Fibroblast of mammary gland (primary cell): ENCODE data around the gene AMDHD2.

Source experiments
- DNase-seq: peaks from one replicate; pipeline ENCODE4 v3.0.0-alpha.2; 2010; ENCODE audit warnings: low read depth
- H3K4me3 ChIP-seq: 2 replicates; pipeline ENCODE4 v1.5.1; 2011; ENCODE audit warnings: low read depth, mild to moderate bottlenecking, low read length, moderate library complexity; ENCODE audit not compliant: control insufficient read depth
- CTCF ChIP-seq: conservative IDR thresholded peaks from 2 replicates; pipeline ENCODE4 v1.5.1; 2011; ENCODE audit warnings: low read depth, low read length, inconsistent platforms; ENCODE audit not compliant: control insufficient read depth, insufficient read depth

Gene AMDHD2

GRCh38 chr16:2483939-2484897 is 36.0 kb upstream of the AMDHD2 start:
- TF ChIP-seq CTCF, result no peak
- no peak overlapping the region for H3K4me3 ChIP-seq
- no peak for DNase-seq

DNA sequence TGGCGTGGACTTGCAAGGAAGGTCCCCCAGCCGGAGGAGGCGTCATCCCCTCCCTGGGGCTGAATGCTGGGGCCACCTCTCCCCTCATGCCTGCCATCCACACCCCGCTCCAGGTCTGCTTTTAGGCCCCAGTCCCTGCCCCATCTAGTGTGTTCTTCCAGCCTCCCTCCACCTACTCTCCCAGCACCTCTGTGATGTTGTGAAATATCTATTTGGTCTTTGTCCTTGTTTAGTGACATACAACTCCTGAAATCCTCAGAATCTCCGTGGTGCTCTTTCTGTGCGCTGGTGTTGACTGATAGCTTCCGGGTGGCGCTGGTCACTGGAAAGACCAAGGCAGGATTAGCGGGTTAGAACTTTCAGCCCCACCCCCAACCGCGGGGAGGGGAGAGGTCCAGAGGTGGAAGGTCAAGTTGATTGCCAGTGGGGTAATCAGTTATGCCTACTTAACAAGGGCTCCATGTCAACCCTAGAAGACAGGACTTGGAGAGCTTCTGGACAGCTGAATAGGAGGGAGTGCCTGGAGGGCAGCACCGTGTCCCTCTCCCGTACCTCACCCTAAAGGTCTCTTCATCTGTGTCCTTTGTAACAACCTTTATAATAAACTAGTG is 35.2 kb upstream of the AMDHD2 start:
- DNase-seq, result no peak
- no peak for TF ChIP-seq CTCF
- no peak overlapping the region for H3K4me3 ChIP-seq

DNA sequence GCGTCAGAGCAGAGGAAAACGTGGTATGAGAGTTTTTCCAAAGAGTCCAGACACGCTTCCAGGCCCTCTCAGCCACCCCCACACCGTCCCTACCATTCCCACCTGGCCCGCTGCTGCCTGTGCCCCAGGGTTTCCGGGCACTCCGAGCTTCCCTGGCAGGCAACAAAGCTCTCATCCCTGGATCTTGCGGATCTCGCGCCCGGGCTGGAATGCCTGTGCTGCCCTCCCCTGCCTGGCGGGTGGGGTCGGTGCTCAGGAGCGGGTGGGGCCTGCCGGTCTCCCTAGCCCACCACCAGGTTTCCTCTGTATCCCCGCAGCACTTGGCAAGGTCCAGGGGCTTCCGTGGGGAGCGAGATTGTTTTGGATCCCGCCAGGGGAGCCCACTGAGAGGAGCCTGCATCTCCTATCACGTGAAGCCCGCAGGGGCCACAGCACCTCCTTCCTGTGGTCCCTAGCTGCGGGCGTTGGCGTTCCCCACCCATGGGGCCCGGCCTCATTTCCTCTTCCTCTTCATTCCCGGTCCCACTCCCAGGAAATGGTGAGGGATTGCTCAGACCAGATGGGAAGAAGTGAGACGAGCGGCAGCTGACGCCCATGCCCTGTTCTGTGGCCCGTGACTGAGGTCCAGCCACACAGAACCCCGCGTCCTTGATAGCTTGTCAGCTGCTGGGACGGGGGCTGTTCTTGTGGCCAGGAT is 34.2 kb upstream of the AMDHD2 start:
- DNase-seq, result no peak
- TF ChIP-seq CTCF, result no peak

GRCh38 chr16:2486645-2487516 is 33.3 kb upstream of the AMDHD2 start:
- no peak overlapping the region for H3K4me3 ChIP-seq
- TF ChIP-seq CTCF, result no peak
- DNase-seq, result no peak

More for the DNA sequence above, 34.2 kb upstream of the AMDHD2 start:
- no peak overlapping the region for H3K4me3 ChIP-seq

DNA sequence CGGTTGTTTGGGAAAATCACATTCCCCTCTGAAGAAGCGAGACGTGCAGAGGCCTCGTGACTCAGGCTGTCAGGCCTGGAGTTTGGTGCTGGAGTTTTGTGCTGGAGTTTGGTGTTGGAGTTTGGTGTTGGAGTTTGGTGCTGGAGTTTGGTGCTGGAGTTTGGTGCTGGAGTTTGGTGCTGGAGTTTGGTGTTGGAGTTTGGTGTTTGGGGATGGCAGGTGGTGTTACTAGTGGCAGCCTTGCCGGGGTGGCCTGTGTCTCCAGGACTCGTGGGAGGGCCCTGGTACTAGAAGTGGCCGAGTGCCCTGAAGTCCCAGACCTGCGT is 32.7 kb upstream of the AMDHD2 start:
- DNase-seq, result no peak
- H3K4me3 ChIP-seq, result no peak overlapping the region

More for the DNA sequence above, 32.7 kb upstream of the AMDHD2 start:
- no peak for TF ChIP-seq CTCF
